CD4-positive, alpha-beta T cell treated with Interleukin-17A for 4 hours (primary cell): ENCODE results near the gene ASTN2.
"Not testable (repeated sequence)": the region's sequence is repeated elsewhere in the genome, so short reads cannot be mapped to it uniquely, and the experiment has no call there.

Experiments used
- DNase-seq: peaks from one replicate; pipeline ENCODE4 v3.0.0-alpha.2; 2020; ENCODE audit warnings: mixed read lengths

Gene ASTN2

DNA sequence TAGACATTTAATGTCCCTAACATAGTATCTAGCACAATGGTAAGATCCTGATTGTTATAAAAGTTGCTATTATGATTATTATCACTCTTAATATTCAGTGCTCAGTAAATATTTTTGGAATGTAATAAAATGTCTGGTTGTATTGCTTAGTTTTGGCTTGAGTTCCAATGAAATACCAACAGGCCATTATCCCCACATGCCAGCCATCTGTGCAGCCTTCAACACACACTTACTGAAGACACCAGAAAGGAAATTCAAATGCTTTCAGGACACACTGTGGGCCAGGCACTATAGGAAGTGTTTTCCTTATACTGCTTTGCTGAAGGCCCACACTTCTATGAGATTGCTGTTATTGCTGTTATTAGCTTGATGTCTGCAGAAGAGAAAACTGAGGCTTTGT lies 570.2 kb downstream of the ASTN2 start:
- no peak for DNase-seq

- DNase-seq = no peak
Observed at GRCh38 chr9:116843863-116844620, 570.8 kb downstream of the ASTN2 start.

GRCh38 chr9:116842658-116843057 lies 572.2 kb downstream of the ASTN2 start:
- DNase-seq = no peak

DNA sequence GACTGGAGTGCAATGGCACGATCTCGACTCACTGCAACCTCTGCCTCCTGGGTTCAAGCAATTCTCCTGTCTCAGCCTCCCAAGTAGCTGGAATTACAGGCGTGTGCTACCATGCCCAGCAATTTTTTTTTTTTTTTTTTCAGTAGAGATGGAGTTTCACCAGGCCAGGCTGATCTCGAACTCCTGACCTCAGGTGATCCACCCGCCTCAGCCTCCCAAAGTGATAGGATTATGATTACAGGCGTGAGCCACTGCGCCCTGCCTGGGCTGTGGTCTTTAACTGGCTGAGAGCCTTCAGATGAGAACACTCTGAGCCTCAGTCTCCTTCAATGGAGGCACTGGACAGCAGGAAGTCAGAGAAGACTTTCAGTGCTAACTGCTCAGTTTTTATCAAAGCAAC lies 576.4 kb downstream of the ASTN2 start:
- DNase-seq = not testable (repeated sequence)

GRCh38 chr9:116837018-116837989 lies 577.6 kb downstream of the ASTN2 start:
- DNase-seq = no peak

DNA sequence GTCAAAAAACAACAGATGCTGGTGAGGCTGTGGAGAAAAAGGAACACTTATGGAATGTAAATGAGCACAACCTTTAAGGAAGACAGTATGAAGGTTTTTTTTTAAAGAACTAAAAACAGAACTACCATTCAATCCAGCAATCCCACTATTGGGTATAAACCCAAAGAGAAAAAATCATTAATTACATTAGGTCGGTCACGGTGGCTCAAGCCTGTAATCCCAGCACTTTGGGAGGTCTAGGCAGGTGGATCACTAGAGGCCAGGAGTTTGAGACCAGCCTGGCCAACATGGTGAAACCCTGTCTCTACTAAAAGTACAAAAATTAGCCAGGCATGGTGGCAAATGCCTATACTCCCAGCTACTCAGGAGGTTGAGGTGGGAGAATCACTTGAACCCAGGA lies 584.5 kb downstream of the ASTN2 start:
- not testable (repeated sequence) for DNase-seq

GRCh38 chr9:116821633-116822229 lies 593.1 kb downstream of the ASTN2 start:
- DNase-seq = no peak

DNA sequence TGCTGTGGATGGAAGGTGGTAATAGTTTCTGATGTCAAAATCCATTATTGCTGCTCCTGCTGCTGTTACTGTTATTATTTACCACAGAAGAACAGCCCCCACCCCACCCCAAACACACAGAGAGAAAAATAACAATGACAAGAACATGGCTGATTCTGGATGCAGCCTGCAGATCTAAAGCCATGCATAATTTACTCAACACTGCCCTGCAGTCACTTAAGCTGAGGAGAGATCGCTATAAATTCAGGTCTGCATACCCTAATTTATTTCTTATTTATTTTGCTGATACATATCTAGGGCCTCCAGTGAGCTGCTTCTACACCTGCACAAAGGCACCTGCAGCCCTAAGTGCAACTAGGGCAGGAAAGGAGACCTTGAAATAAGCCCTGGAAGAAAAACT lies 595.7 kb downstream of the ASTN2 start:
- no peak for DNase-seq

DNA sequence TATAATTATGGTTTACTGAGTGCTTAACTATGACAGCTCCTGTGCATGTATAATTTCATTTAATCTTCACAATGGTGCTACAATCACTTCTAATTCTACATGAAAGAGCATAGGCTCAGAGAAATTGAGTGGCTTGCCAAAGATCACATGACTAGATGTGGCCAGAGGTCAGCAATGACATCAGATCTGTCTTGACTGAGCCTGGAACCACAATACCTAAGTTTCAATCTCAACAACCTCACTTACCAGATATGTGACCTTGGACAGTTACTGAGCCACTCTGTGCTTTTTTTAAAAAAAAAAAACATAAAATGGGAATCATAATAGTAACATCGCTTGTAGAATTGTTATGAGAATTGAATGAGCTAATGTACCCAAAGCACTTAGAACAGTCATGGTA lies 597.1 kb downstream of the ASTN2 start:
- no peak for DNase-seq

GRCh38 chr9:116816484-116816883 lies 598.4 kb downstream of the ASTN2 start:
- DNase-seq = no peak

- no peak for DNase-seq
Observed at GRCh38 chr9:116815835-116816234, 599.0 kb downstream of the ASTN2 start.

- no peak for DNase-seq
Observed at GRCh38 chr9:116813031-116813300, 601.9 kb downstream of the ASTN2 start.

- DNase-seq = no peak
Observed at GRCh38 chr9:116812231-116813030, 602.4 kb downstream of the ASTN2 start.

DNA sequence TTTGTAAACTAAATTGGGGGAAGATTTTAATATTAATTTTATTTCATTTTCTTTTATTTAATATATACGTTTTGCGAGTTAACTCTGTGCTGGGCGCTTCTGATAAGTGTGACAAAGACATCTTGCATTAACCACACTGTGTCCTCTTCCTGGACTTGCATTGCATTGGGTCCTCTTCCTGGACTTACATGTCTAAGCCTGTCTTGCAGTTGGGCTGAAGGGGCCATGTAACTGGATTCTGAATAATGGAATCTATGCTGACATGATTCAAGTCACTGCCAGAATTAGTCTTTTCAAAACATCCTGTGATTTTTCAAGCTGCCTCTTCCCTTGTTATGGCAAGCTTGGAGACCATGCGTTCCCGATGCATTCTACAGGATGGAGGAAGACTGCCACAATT lies 605.2 kb downstream of the ASTN2 start:
- DNase-seq = no peak

DNA sequence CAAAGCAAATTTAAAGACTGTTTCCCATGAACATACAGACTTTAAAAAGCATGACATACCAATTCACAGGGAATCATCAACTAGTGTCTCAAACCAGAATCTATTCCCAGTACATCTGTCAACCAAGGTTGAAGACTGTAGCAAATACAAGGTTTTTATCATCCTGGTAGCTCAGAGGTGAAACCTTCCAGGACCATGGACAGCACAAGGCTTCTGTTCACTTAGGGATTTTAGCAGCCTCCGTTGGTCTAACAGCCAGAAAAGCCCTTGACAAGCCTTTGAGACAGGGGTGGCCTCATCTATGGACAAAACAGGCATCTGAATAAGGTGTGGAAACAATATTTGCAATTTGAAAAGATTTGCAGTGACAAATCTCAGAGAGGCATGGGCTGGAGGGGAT lies 608.8 kb downstream of the ASTN2 start:
- DNase-seq = no peak

DNA sequence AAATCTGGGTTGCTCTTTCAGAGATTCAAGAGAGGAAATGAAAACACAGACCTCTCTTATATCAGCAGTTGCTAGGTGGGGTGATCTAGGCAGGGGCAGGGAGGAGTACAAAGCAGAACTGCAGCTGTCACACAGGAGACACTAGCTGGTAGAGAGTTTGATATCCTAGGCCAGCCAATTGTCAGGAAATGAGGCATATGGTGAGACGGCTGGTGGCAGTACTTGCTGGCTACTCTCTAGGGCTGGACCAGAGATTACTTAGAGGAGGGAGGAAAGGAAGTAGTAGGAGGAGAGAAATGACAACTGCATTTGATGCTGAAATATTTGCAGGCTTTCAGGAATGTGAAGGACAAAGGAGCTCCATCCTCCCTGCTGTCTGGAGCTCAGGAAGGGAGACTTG lies 614.0 kb downstream of the ASTN2 start:
- DNase-seq = no peak

DNA sequence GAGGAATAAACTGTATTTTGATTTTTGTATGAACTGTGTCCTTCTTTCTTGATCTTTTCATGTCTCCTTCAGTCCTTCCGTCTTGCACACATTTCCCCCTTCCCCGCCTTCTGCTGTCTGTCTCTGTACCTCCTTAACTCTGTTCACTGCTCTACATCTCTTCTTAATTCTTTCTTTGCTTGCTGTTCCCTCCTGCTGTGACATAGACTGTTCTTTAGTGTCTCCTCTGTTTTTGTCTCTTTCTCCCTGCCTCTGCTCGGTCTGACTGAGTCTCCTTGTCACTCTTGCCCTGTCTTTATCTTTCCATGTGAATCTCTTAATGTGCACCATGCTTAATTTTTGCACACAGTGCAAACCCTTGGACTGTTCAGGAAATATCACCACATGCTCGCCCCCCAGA lies 614.8 kb downstream of the ASTN2 start:
- no peak for DNase-seq

DNA sequence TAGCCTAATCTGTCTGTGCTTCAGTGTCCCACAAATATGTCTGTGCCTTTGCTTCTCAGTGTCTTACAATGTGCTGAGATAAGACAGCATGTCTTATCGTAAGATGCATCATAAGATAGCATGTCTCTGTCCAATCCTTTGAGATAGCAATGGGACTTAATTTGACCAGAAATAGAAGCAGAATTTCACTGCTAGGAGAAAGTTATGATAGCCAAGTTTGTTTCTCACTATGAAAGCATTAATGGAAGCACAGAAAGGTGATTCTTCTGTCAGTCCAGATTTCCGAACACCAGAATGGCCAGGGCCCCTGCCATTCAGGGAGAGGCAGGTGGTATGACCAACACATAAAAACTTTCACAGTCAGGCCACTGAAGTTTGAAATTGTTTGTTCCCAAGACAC lies 616.3 kb downstream of the ASTN2 start:
- no peak for DNase-seq

DNA sequence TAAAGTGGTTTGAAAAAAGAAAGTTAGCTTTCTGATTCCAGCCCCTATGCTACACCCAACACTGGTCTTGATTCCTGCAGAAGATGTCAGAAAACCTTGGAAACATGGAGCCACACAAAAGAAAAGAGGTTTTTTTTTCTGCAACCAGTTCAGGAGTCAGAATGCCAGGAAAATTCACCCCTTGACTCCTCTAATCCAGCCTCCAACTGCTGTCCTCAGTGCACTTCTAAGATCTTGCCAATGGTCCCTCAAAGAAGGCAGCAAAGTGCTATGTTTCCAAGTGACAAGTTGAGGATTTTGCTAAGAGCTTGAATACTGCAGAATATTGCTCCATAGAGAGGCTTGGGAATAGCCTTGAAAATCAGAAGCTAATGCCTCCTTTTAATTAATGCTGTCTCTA lies 617.6 kb downstream of the ASTN2 start:
- no peak for DNase-seq

DNA sequence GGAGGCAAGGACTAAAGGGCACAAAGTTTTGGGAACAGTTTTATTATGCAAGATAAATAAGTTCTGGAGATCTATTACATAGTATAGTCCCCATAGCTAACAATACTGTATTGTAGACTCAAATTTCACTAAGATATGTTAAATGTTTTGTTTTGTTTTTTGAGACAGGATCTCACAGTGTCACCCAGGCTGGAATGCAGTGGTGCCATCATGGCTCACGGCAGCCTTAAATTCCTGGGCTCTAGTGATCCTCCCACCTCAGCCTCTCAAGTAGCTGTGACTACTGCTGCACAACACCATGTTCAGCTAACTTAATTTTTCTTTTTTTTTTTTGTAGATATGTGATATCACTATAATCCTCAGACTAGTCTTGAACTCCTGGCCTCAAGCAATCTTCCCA lies 618.2 kb downstream of the ASTN2 start:
- DNase-seq = no peak

DNA sequence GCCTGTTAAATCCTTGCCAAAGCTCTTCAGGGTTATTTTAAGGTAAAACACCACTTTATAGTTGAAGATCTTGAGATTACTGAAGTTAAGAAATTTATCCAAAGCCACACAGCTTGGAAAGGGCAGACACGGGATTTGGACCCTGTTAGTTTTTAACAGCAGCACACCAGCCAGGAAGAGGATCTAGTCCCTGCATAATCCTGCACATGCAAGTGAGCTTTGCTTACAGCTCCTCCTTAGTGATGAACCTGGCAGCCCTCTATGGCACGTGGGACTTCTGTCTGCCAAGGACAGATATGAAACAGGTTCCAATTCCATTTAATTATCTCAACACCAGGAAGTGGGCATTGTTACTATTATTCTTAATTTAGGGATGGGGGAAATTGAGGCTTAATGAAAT lies 619.0 kb downstream of the ASTN2 start:
- DNase-seq = no peak

DNA sequence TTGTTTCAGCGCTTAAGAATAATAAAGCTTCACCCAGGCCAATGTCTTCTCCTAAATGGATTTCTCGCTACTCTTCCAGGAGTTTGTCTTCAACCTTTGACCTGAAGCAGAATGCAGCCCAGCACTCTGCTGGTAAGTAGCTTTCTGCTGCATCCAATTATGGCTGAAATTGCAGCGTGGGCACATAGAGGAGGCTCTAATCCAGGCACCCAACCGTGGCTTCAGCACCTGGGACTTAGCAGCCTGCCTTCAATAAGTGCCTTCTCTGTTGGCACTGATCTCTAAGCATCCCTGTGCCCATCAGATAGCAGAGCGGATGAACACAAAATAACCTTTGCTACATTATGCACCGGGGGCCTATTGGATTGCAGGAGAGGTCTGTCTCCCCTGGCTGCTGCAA lies 622.6 kb downstream of the ASTN2 start:
- no peak for DNase-seq

DNA sequence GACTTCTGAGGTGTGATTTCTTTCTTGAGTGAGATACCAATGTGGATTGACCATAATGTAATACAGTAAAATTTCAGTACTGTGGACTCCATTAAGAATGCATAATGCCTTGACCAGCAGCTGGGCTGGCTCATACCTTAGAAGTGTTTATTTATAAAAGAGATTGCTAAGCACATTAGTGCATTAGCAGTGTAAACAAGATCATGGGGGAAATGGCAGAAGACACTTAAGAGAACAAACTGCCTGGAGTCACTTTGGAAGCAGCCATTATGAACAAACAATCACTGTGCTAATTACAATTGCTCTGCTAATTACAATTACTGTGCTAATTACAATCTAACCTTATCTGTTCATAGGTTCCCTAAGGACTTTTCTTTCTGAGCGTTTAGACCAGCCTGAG lies 623.5 kb downstream of the ASTN2 start:
- no peak for DNase-seq
